IPS DF 4.7 (cell line): ENCODE data around the gene BSPH1.
"Not testable (repeated sequence)": the region's sequence is repeated elsewhere in the genome, so short reads cannot be mapped to it uniquely, and the experiment has no call there.

Experiments
- DNase-seq: peaks from one replicate; pipeline ENCODE4 v3.0.0-alpha.2; 2013; ENCODE audit warnings: low spot score; ENCODE audit errors: extremely low read depth

BSPH1 gene, protein sequence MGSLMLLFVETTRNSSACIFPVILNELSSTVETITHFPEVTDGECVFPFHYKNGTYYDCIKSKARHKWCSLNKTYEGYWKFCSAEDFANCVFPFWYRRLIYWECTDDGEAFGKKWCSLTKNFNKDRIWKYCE

GRCh38 chr19:47992070-47992469, at the start of gene BSPH1:
Gene BSPH1 (minus strand): TSS chr19:47992170. CDS start chr19:47992081, 89 bp downstream.
- no peak for DNase-seq

DNA sequence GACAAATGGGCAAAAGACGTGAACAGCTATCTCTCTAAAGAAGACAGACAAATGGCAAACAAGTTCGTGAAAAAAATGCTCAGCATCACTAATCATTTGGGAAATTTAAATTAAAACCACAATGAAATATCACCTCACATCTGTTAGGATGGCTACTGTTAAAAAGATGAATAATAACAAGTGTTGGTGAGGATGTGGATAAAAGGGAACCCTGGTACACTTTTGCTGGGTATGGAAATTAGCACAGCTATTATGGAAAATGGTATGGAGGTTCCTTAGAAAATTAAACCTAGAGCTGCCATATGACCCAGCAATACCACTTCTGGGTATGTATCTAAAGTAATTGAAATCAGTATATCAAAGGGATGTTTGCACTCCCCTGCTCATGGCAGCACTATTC, 44.8 kb upstream of the BSPH1 start:
- no peak for DNase-seq

DNA sequence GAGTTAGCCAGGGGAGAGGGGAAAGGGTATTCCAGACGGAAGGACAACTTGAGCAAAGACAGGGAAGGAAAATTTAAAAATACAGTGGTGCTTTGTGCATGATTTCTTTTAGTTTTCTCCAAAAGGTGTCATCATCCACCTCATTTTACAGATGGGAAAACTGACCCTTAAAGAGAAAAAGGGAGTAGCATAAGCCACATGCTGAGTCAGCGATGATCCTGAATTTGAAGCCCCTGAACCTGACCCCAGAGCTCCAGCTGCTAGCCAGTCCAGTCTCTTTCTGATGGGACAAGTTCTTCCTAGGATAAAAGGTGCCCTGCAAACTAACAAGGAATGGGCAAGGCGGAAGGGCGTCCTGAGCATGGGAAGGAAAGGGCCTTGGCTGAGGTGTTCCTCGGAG, 41.6 kb upstream of the BSPH1 start:
- DNase-seq = no peak

DNA sequence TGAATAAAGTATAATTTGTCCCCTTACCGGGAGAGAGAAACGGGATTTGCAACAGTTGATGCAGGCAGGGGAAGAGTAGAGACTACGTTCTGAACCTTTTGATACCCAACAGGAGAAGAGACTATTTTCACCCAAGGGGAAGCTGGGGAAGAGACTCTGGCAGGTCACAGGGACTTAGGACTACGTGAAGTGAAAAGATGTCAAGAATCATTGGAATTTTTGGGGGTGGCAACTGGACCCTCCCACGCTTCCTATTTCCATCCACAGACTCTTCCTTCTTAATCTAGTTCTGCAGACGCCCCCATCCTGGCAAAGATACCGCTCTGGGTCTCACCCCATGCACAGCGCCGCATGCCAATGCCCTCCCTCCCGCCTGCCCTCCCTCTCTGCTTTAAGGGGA, 38.1 kb upstream of the BSPH1 start:
- no peak for DNase-seq

- no peak for DNase-seq
Observed at GRCh38 chr19:48029431-48029830, 37.5 kb upstream of the BSPH1 start.

DNA sequence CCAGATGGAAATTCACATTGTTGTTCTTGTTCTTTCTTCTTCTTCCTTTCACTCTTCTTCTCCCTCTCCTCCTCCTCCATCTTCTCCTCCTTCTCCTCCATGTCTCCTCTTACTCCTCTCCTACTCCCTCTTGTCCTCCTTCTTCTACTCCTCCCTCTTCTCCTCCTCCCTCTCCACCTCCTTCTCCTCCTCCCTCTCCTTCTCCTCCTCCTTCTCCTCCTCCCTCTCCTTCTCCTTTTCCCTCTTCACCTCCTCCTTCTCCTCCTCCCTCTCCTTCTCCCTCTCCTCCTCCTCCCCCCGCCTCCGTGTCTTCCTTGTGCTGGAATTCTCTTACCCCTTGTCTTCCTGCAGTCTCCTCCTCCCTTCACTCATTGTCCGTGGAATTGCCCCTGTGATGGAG, 33.5 kb upstream of the BSPH1 start:
- DNase-seq = no peak

DNA sequence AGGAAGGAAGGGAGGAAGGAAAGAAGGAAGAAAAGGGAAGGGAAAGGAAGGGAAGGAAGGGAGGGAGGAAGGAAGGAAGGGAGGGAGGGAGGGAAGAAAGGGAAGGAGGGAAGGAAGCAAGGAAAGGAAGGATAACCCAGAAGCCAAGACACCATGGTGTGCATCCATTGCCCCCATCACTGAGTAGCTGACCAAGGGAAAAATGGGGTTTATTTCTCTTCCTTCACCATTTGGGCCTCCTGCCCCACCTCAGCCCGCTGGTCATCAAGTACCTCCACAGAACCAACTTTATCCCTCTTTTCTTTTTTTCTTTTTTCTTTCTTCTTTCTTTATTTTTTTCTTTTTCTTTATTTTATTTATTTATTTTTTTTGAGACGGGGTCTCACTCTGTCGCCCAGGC, 31.5 kb upstream of the BSPH1 start:
- no peak for DNase-seq

DNA sequence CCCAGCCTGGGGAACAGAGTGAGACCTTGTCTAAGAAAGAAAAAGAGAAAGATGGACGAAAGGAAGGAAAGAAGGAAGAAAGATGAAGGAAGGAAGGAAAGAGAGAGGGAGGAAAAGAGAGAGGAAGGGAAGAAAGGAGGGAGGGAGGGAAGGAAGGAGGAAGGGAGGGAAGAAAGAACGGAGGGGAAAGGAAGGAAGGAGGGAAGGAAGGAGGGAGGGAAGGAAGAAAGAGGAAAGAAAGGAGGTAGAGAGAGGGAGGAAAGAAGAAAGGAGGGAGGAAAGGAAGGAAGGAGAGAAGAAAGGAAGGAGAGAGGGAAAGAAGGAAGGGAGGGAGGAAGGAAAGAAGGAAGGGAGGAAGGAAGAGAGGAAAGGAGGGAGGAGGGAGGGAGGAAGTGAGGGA, 31.0 kb upstream of the BSPH1 start:
- no peak for DNase-seq

- DNase-seq = no peak
Observed at GRCh38 chr19:48020686-48021085, 28.7 kb upstream of the BSPH1 start.

- DNase-seq = no peak
Observed at GRCh38 chr19:48010932-48011758, 19.2 kb upstream of the BSPH1 start.

DNA sequence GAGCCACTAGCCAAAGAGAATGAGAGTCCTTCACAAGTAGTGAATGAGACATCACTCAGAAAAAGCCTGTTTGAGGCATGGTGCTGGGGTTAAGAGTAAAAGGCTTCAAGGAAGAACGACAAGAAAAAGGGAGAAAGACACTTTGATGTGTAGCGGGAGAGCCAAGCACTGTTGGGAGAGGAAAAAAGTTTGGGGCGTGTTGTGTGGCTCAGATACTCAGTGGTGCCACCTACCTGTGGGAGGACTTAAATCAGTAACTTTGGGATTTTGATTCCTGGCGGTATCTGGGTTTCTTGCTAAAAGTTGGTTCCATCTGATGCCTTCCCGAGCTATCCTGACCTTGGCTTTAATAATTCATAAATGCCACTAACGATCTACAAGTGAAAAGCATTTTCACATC, 14.8 kb upstream of the BSPH1 start:
- no peak for DNase-seq

GRCh38 chr19:48004236-48004635, 12.3 kb upstream of the BSPH1 start:
- no peak for DNase-seq

GRCh38 chr19:48000846-48001245, 8.9 kb upstream of the BSPH1 start:
- no peak for DNase-seq

GRCh38 chr19:47998800-47999199, 6.8 kb upstream of the BSPH1 start:
- DNase-seq = no peak

- DNase-seq = no peak
Observed at GRCh38 chr19:47996230-47996727, 4.3 kb upstream of the BSPH1 start.

DNA sequence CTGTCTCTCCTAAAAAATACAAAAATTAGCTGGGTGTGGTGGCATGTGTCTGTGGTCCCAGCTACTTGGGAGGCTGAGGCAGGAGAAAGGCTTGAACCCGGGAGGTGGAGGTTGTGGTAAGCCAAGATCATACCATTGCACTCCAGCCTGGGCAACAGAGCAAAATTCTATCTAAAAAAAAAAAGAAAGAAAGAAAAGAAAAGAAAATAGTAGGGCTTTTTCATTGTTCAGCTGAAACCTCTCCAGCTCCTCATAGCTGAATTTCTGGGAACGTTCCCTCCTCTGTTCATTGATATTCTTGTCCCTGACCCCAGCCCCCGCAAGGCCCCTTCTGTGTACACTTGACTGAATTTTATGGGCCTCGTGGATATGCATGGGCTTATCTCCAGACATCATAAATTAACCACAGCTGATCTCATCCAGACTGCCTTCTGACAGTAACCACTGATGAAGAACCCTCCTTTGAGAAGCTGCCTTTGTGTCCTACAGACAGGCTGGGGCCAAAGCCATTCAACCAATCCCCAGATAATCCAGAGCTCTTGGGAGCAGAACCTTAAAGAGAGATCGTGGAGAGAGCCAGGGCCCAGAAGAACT, 2.3 kb upstream of the BSPH1 start, which contains the start of gene ELSPBP1:
TSS of gene ELSPBP1 (plus strand) at position 424 of the 594 bp plus-strand sequence. CDS start 14,036 bp downstream, outside the sequence.
- DNase-seq = no peak

DNA sequence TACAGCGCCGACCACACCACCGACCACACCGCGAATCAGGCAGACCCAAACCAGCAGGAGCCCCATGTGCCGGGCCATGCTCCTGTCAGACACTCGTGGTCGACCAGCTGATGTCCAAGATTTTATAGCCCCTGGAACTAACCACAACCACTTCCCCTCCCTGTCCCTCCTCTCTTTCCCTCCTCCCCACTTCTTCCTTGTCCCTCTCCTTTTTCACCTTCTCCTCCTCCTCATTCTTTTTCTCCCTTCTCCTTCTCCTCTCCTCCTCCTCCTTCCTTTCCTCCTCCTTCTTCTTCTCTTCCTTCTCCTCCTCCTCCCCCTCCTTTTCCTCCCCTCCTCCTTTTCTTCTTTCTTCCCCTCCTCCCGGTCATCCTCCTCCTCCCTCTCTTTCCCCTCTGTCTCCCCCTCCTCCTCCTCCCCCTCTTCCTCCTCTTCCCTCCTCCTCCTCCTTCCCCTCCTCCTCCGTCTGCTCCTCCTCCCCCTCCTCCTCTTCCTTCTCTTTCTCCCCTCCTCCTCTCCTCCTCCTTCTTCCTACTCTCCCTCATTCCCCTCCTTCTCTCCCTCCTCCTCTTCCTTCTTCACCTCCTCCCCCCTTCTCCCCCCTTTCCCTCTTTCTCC, 670 bp downstream of the BSPH1 start:
- DNase-seq = no peak

GRCh38 chr19:47973529-47973928, 18.4 kb downstream of the BSPH1 start:
- no peak for DNase-seq

DNA sequence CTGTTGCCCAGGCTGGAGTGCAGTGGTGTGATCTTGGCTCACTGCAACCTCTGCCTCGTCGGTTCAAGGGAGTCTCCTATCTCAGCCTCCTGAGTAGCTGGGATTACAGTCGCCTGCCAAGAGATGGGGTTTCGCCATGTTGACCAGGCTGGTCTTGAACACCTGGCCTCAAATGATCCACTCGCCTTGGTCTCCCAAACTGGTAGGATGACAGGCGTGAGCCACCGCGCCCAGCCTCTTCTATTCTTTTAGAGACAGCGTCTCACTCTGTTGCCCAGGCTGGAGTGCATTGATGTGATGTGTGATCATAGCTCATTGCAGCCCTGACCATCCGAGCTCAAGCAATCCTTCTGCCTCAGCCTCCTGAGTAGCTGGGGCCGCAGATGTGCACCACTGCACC, 36.0 kb downstream of the BSPH1 start:
- DNase-seq = not testable (repeated sequence)

DNA sequence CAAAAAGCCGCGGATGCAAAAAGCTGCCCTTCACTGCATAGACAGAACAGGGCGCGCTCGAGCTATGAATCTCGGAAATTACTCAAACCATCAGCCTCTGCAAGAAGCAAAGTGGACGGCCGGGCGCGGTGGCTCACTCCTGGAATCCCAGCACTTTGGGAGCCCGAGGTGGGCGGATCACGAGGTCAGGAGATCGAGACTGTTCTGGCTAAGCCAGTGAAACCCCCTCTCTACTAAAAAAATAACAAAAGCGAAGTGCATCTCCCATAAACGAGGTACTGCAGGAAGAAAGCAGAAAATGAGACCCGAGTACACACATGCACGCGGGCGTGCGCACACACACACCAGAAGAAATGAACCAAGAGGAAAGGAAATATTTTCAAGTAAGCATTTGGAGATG, 39.8 kb downstream of the BSPH1 start:
- DNase-seq = not testable (repeated sequence)

DNA sequence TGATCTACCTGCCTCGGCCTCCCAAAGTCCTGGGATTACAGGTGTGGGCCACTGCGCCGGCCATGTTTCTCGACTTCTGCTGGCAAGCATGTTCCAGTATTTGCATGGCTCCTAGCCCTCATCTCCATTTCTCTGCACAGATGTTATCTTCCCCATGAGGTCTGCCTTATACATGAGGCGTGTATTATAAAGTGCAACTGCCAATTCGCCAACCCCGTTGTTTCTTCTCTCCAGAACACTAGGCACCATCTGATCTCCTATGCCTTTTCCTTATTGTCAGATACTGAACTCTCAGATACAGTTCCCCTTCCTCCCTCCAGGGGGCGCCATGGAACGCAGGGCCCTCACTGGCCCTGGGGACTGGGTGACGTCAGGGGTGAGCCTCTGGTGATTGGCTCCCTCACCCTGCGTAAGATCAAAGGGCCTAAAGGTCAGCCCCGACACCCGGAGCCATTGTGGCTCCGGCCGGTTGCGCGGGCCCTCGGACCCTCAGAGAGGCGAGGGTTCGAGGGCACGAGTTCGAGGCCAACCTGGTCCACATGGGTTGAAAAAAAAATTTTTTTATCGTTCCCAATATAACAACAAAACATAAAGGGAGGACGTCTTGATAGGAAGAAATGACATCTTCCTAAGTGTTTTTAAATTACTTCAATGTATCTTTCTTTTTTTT, 42.0 kb downstream of the BSPH1 start:
- not testable (repeated sequence) for DNase-seq
